Transverse colon (tissue), 4 donors: ENCODE results near the gene TTC28. TPM values are rescaled to one million over a fixed set of nuclear protein-coding genes. Genes with fewer than 3 reads are reported as not detected.

Experiments used
- DNase-seq: peaks from one replicate; pipeline ENCODE4 v3.0.0-alpha.2; 2019
- H3K27ac ChIP-seq, 4 donors: fragments of 200-600 bp; sonication (generic); 2 replicates each; pipeline ENCODE4 v1.5.1; 2016 to 2018; ENCODE audit warnings: inconsistent platforms in 4 of 4
- H3K27me3 ChIP-seq: fragments of 200-600 bp; sonication (generic); 2 replicates; pipeline ENCODE4 v1.5.1; 2017; ENCODE audit warnings: inconsistent platforms
- H3K36me3 ChIP-seq, 4 donors: fragments of 200-600 bp; sonication (generic); 2 replicates each; pipeline ENCODE4 v1.5.1; 2017 to 2019; ENCODE audit warnings: inconsistent platforms in 4 of 4
- H3K4me1 ChIP-seq, 4 donors: fragments of 200-600 bp; sonication (generic); 2 replicates each; pipeline ENCODE4 v1.5.1; 2017 to 2020; ENCODE audit warnings: inconsistent platforms in 4 of 4
- H3K4me3 ChIP-seq, 4 donors: fragments of 200-600 bp; sonication (generic); 1 replicate in 1 of 4; 2 replicates in 3 of 4; pipeline versions ENCODE4 v1.5.1 to v1.6.1; 2017 to 2019; ENCODE audit warnings: inconsistent platforms in 4 of 4
- H3K9me3 ChIP-seq, 2 donors: fragments of 200-600 bp; sonication (generic); 2 replicates each; pipeline ENCODE4 v1.5.1; 2017 to 2019; ENCODE audit warnings: inconsistent platforms in 2 of 2
- CTCF ChIP-seq, 5 experiments: fragments of 200-600 bp in 3 of 5; fragments of 450-650 bp in 2 of 5; sonication (generic) in 3 of 5; IDR thresholded peaks; 1 replicate in 2 of 5; 2 replicates in 3 of 5; pipeline ENCODE4 v1.5.1; 2016 to 2017; ENCODE audit warnings: antibody characterized with exemption in 5 of 5, inconsistent platforms in 3 of 5, mild to moderate bottlenecking in 2 of 5, moderate library complexity in 1 of 5
- EP300 ChIP-seq: sonication (generic); formaldehyde crosslinking; IDR thresholded peaks from one replicate; pipeline ENCODE4 v1.6.1; 2017; ENCODE audit warnings: antibody characterized with exemption, low read depth
- POLR2A ChIP-seq: fragments of 450-650 bp; IDR thresholded peaks from one replicate; pipeline ENCODE4 v1.6.1; 2016; ENCODE audit warnings: antibody characterized with exemption, mild to moderate bottlenecking, moderate library complexity
- POLR2AphosphoS5 ChIP-seq, 3 donors: sonication (generic); formaldehyde crosslinking; IDR thresholded peaks; one replicate each; pipeline ENCODE4 v1.6.1; 2016; ENCODE audit warnings: antibody characterized with exemption in 3 of 3
- WGBS, 2 donors: methylation state at CpG; one replicate each; pipeline ENCODE4 v1.1.5; 2018; ENCODE audit warnings: low coverage in 1 of 2; 5-methylcytosine and 5-hydroxymethylcytosine counted together
- in situ Hi-C, 4 donors: fragments of 200-750 bp; cut with MboI; loops; one replicate each; pipeline versions ENCODE4 v1.15.0 to v1.15.1; 2017; ENCODE audit warnings: low sequenced_read_pairs in 3 of 4, low pct_ligation_motif_present in 1 of 4, low pct_unique_long_range_greater_than_20kb in 1 of 4
- intact Hi-C: fragments of 100-400 bp; cut with DNase I; formaldehyde crosslinking; loops from one replicate; pipeline ENCODE4 v1.15.1; 2023; ENCODE audit warnings: low total_unique reads
- total RNA-seq, 4 donors: library from RNA; depleted of rRNA; stranded (reverse); fragments of >200 nt; gene quantifications; one replicate each; pipeline ENCODE4 v1.1.0, GENCODE V29; 2016

TTC28 gene
- total RNA-seq, 4 donors from 2014 or later, result 7.6 to 84.2 (median 12.4) TPM

GRCh38 chr22:28711341-28711740 lies 31.7 kb upstream of the TTC28 start:
- Histone ChIP-seq H3K9me3 (no peaks in the 10 kb centered on the region), H3K36me3 (no peaks in the 10 kb centered on the region), H3K27ac (peak overlapping the region; percentile 38 to 69 (median 50)), H3K4me1 (peaks cover 0 to 8% (median 0%) of the 10 kb centered on the region in 4 donors), H3K4me3 (no peak overlapping the region), H3K27me3 (no peaks in the 10 kb centered on the region)
- in situ Hi-C loops, result no loop called here
- intact Hi-C loops, result no loop called here
- no peak for TF ChIP-seq POLR2AphosphoS5 (IDR thresholded peaks at IDR 0.05)
- TF ChIP-seq POLR2A, result no peak
- no peak for TF ChIP-seq CTCF (IDR thresholded peaks at IDR 0.05)
- no peak for TF ChIP-seq EP300
- 62 to 70% methylated on average over 2 of the region's 2 CpGs for WGBS, 2 donors
- no peak for DNase-seq

GRCh38 chr22:28710576-28711191 lies 31.0 kb upstream of the TTC28 start:
- no peaks in the 10 kb centered on the region for H3K9me3 ChIP-seq
- H3K4me1 ChIP-seq, result peaks cover 0 to 8% (median 0%) of the 10 kb centered on the region in 4 donors
- H3K4me3 ChIP-seq, result no peak overlapping the region
- WGBS, 2 donors, result 74 to 76% methylated on average over 2 to 3 of the region's 3 CpGs
- no peaks in the 10 kb centered on the region for H3K36me3 ChIP-seq
- peak overlapping the region; percentile 38 to 69 (median 50) for H3K27ac ChIP-seq
- no peak for DNase-seq
- H3K27me3 ChIP-seq, result no peaks in the 10 kb centered on the region
- intact Hi-C loops, result no loop called here
- TF ChIP-seq POLR2AphosphoS5 (IDR thresholded peaks at IDR 0.05), result no peak
- TF ChIP-seq POLR2A, result no peak
- no peak for TF ChIP-seq EP300
- TF ChIP-seq CTCF (IDR thresholded peaks at IDR 0.05), result no peak
- in situ Hi-C loops, result no loop called here

GRCh38 chr22:28710107-28710506 lies 30.5 kb upstream of the TTC28 start:
- Histone ChIP-seq H3K4me3 (no peak overlapping the region), H3K9me3 (no peaks in the 10 kb centered on the region), H3K36me3 (no peaks in the 10 kb centered on the region), H3K4me1 (peaks cover 0 to 8% (median 0%) of the 10 kb centered on the region in 4 donors), H3K27me3 (no peaks in the 10 kb centered on the region), H3K27ac (peak overlapping the region; percentile 23 to 69 (median 50))
- intact Hi-C loops, result no loop called here
- TF ChIP-seq EP300 (no peak), CTCF (IDR thresholded peaks at IDR 0.05) (no peak), POLR2A (no peak), POLR2AphosphoS5 (IDR thresholded peaks at IDR 0.05) (no peak)
- in situ Hi-C loops, result no loop called here
- DNase-seq, result no peak

- intact Hi-C loops, result no loop called here
- TF ChIP-seq POLR2A, result no peak
- no peak for TF ChIP-seq EP300
- no peak for TF ChIP-seq POLR2AphosphoS5 (IDR thresholded peaks at IDR 0.05)
- no peak for TF ChIP-seq CTCF (IDR thresholded peaks at IDR 0.05)
- Histone ChIP-seq H3K27me3 (no peaks in the 10 kb centered on the region), H3K4me3 (no peak overlapping the region), H3K4me1 (peaks cover 0 to 8% (median 0%) of the 10 kb centered on the region in 4 donors), H3K9me3 (no peaks in the 10 kb centered on the region), H3K36me3 (no peaks in the 10 kb centered on the region), H3K27ac (no peak overlapping the region)
- in situ Hi-C loops, result no loop called here
- WGBS, 2 donors, result 81 to 96% methylated on average over 5 to 6 of the region's 6 CpGs
- no peak for DNase-seq
These were observed 27.2 kb upstream of the TTC28 start for GRCh38 chr22:28706845-28707244.
